Measurements from ENCODE around the gene PIRT. TPM values are rescaled to one million over a fixed set of nuclear protein-coding genes. Genes with fewer than 3 reads are reported as not detected.

PIRT gene
- total RNA-seq, 1 donor, result not detected

DNA sequence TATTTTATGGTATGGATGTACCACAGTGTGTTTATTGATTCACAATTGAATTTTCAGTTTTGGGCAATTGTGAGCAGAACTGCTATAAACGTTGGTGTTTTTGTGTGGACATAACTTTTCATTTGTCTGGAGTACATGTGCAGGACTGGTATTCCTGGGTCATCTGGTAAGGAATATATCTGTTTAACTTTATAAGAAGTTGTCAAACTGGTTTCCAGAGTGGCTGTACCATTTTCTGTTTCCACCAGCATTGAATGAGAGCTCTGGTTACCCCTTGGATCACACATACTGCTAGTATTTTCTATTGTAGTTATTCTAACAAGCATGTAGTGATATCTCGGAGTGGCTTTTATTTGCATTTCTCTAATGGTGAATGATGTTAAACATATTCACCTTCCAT is 58.3 kb downstream of the PIRT start:
- TF ChIP-seq, protein P1, sequence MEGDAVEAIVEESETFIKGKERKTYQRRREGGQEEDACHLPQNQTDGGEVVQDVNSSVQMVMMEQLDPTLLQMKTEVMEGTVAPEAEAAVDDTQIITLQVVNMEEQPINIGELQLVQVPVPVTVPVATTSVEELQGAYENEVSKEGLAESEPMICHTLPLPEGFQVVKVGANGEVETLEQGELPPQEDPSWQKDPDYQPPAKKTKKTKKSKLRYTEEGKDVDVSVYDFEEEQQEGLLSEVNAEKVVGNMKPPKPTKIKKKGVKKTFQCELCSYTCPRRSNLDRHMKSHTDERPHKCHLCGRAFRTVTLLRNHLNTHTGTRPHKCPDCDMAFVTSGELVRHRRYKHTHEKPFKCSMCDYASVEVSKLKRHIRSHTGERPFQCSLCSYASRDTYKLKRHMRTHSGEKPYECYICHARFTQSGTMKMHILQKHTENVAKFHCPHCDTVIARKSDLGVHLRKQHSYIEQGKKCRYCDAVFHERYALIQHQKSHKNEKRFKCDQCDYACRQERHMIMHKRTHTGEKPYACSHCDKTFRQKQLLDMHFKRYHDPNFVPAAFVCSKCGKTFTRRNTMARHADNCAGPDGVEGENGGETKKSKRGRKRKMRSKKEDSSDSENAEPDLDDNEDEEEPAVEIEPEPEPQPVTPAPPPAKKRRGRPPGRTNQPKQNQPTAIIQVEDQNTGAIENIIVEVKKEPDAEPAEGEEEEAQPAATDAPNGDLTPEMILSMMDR (IDR thresholded peaks at IDR 0.05; ENCODE audit: insufficient read depth, low read depth, low read length), result no peak
- DNase-seq (ENCODE audit: low read depth), result no peak
- H3K4me3 ChIP-seq (ENCODE audit: low read depth, low read length), result no peak overlapping the region

DNA sequence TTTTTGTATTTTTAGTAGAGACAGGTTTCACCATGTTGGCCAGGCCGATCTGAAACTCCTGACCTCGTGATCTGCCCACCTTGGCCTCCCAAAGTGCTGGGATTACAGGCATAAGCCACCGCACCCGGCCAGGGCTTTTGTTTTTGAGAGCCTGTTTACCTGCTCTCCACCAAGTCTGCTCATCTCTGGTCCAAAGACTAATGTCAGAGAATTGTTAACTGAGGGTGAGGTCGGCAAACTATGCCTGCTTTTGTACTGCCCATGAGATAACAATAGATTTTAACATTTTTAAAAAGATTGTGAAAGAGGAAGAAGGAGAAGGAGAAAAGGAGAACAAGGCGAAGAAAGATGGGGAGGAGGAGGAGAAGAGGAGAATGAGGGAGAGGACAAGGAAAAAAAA is 60.0 kb downstream of the PIRT start:
- DNase-seq (ENCODE audit: low read depth), result no peak
- TF ChIP-seq, protein P1 (IDR thresholded peaks at IDR 0.05; ENCODE audit: insufficient read depth, low read depth, low read length), result no peak

DNA sequence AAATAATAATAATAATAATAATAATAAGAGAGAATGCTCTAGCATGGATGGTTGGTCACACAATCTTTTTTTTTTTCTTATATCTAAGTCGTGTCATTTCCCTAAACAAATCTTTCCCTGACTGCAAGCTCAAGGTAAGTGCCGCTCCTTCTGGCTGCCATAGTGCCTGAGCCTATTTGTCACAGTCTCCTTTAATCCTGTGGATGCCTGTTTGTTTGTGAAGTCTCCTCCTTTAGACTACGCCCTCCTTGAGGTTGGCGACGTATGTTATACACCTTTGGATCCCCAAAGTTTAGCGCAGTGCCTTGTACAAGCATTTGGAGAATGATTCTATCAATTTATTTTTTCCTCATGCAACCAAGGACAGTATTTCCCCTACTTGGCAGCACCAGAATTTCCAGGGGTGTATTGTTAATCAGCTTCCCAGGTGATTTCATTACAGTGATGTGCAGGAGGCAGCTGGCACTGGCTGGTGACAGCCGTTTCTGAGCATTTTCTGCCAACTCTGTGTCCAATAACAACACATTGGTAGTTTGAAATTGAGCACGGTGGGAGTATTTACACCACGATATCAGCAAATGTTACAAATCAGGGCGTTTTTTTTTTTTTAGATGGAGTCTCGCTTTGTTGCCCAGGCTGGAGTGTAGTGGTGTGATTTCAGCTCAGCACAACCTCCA is 60.6 kb downstream of the PIRT start:
- DNase-seq (ENCODE audit: low read depth), result no peak
- TF ChIP-seq, protein P1 (IDR thresholded peaks at IDR 0.05; ENCODE audit: insufficient read depth, low read depth, low read length), result no peak
- no peak overlapping the region for H3K4me3 ChIP-seq (ENCODE audit: low read depth, low read length)

More for the DNA sequence above, 60.0 kb downstream of the PIRT start:
- no peak overlapping the region for H3K4me3 ChIP-seq (ENCODE audit: low read depth, low read length)

DNA sequence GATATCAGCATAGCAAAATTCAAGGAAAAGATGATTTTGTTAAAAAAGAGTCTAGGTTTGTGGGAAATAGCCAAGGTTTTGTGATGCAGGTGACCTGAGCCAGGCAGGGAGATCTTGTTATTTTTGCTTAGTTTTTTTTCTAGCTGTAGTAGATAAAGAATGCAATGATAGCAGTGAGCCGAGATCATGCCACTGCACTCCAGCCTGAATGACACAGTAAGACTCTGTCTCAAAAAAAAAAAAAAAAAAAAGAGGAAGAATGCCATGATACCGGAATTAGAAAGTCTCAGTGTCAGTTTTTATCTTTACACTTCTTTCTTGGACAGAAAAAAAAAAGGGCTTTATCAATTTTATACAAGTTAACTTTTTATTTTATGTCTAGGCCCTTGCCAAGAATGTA is 61.5 kb downstream of the PIRT start:
- no peak for DNase-seq (ENCODE audit: low read depth)
- no peak overlapping the region for H3K4me3 ChIP-seq (ENCODE audit: low read depth, low read length)
- TF ChIP-seq, protein P1 (IDR thresholded peaks at IDR 0.05; ENCODE audit: insufficient read depth, low read depth, low read length), result no peak

DNA sequence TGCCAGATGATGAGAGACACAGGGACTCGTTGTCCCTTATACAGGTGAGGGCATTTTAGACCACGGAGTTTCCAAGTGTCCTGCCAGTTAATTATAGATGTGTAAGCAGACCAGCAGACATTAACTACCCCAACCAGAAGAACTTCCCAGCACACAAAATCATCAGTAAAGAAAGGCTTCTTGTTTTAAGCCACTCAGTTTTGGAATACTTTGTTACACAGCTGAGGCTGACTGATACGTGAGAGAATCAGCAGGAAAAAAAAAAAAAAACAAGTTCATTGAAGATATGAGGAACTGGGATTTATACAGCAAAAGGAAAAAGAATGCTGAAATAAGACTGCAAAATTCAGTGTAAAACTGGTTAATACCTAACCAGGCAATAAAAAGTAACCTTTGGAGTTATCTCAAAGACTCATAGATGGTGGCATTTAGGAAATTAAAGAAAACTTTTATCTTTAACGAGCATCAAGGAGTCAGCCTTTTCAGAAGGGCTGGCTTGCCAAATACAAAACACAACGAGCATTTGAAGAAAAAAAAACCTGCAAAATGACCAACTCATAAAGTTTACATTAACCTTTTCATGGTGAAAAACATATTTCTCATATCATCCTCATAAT is 62.0 kb downstream of the PIRT start:
- TF ChIP-seq, protein P1 (IDR thresholded peaks at IDR 0.05; ENCODE audit: insufficient read depth, low read depth, low read length), result no peak
- no peak overlapping the region for H3K4me3 ChIP-seq (ENCODE audit: low read depth, low read length)
- no peak for DNase-seq (ENCODE audit: low read depth)

DNA sequence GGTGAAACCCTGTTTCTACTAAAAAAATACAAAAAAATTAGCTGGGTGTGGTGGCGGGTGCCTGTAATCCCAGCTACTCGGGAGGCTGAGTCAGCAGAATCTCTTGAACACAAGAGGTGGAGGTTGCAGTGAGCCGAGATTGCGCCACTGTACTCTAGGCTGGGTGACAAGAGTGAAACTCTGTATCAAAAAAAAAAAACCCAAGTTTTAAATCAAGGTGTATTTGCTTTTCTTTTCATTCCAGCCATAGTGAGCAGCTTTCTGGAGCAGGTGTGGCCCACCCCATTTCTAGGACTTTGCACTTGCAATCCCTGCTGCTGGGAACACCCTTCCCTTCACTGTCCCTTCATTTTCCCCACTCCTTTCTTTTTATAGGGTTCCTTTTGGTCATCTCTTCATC is 62.8 kb downstream of the PIRT start:
- no peak overlapping the region for H3K4me3 ChIP-seq (ENCODE audit: low read depth, low read length)
- TF ChIP-seq, protein P1 (IDR thresholded peaks at IDR 0.05; ENCODE audit: insufficient read depth, low read depth, low read length), result no peak
- no peak for DNase-seq (ENCODE audit: low read depth)
